Panc1 (cell line): Measurements from ENCODE around the gene FMR1.

Source experiments
- CTCF ChIP-seq: fragments of 450-650 bp; IDR thresholded peaks from 2 replicates; pipeline ENCODE4 v1.5.1; 2017; ENCODE audit warnings: mild to moderate bottlenecking
- POLR2AphosphoS5 ChIP-seq: IDR thresholded peaks from 2 replicates; pipeline ENCODE4 v1.6.1; 2012; ENCODE audit warnings: mild to moderate bottlenecking, low read depth, low read length, moderate library complexity
- SIN3A ChIP-seq: IDR thresholded peaks from 2 replicates; pipeline ENCODE4 v1.6.1; 2012; ENCODE audit warnings: low read depth, mild to moderate bottlenecking, low read length, moderate library complexity, borderline replicate concordance; ENCODE audit not compliant: insufficient read depth
- TCF7L2 ChIP-seq: IDR thresholded peaks from 2 replicates; pipeline ENCODE4 v1.6.1; 2011; ENCODE audit warnings: mild to moderate bottlenecking, low read depth, low read length, inconsistent platforms
- TF ChIP-seq, protein P1 (sequence below), 2 experiments: IDR thresholded peaks; 2 replicates each; pipeline ENCODE4 v1.6.1; 2011 to 2012; ENCODE audit warnings: low read depth in 2 of 2, control low read depth in 1 of 2, low read length in 1 of 2, mild to moderate bottlenecking in 1 of 2, moderate library complexity in 1 of 2; ENCODE audit not compliant: insufficient read depth in 1 of 2

DNA sequence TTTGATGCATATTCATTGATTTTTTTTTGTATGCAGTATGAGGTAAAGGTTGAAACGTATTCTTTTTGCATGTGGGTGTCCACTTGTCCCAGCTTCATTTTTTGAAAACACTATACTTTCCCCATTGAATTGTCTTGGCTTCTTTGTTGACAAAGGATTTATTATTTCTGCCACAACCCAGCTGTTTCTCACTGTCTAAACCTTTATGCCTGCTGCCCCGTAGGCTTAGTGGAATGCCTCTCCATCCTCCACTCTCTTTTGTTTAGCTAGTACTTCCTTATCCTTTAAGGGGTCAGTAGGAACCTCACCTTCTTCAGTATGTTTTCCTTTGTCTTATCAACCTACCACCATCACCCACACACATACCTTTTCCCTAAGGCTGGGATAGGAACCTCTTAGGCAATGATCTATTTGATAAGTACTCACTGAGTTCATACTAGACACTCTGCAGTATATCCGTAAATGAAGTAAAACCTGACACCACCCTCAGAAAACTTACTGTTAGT is 8.5 kb downstream of the FMR1 start:
- TF ChIP-seq CTCF (no peak), POLR2AphosphoS5 (no peak), TCF7L2 (no peak), SIN3A (no peak)
- TF ChIP-seq, protein P1, sequence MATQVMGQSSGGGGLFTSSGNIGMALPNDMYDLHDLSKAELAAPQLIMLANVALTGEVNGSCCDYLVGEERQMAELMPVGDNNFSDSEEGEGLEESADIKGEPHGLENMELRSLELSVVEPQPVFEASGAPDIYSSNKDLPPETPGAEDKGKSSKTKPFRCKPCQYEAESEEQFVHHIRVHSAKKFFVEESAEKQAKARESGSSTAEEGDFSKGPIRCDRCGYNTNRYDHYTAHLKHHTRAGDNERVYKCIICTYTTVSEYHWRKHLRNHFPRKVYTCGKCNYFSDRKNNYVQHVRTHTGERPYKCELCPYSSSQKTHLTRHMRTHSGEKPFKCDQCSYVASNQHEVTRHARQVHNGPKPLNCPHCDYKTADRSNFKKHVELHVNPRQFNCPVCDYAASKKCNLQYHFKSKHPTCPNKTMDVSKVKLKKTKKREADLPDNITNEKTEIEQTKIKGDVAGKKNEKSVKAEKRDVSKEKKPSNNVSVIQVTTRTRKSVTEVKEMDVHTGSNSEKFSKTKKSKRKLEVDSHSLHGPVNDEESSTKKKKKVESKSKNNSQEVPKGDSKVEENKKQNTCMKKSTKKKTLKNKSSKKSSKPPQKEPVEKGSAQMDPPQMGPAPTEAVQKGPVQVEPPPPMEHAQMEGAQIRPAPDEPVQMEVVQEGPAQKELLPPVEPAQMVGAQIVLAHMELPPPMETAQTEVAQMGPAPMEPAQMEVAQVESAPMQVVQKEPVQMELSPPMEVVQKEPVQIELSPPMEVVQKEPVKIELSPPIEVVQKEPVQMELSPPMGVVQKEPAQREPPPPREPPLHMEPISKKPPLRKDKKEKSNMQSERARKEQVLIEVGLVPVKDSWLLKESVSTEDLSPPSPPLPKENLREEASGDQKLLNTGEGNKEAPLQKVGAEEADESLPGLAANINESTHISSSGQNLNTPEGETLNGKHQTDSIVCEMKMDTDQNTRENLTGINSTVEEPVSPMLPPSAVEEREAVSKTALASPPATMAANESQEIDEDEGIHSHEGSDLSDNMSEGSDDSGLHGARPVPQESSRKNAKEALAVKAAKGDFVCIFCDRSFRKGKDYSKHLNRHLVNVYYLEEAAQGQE (IDR thresholded peaks at IDR 0.05; ENCODE audit: insufficient read depth in 1 of 2, low read depth in 2 of 2, low read length in 1 of 2): no peak
